ENCODE data around the gene THSD7B. TPM values are rescaled to one million over a fixed set of nuclear protein-coding genes. Genes with fewer than 3 reads are reported as not detected.

The THSD7B gene
- total RNA-seq, 1 donor from 2014 or later = 1.2 TPM

DNA sequence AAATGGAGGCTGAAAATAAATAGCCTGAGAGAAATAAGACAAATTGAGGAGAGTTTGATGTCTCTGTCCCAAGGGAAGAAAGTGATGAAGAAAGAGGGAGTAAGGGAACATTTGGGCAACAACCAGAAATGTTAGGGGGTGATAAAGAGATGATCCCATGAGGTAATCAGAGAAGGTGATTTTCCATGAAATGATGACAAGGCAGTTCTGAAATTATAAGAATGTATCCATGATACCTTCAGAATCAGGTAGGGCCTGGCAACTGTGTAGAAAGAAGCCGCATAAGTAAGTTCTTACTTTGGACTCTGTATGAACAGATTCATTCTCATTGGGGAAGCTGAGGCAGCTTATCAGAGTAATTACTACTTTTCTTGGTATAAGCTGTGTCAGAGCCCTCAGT, 106.1 kb downstream of the THSD7B start:
- H3K36me3 ChIP-seq = no peaks in the 10 kb centered on the region
- Mint-ChIP-seq H3K4me3 (no peak overlapping the region), H3K36me3 (no peaks in the 10 kb centered on the region), H3K4me1 (no peaks in the 10 kb centered on the region), H3K9me3 (no peaks in the 10 kb centered on the region), H3K27ac (no peak overlapping the region), H3K27me3 (ENCODE audit: insufficient read depth, low read depth) (no peaks in the 10 kb centered on the region)
- no peak overlapping the region for H2AFZ ChIP-seq (replicated peaks)
- no peak for DNase-seq (ENCODE audit: low spot score)
- H3F3A ChIP-seq (ENCODE audit: low read depth) = no peaks in the 10 kb centered on the region
- no peak overlapping the region for H3K27ac ChIP-seq
- H3K9ac ChIP-seq = no peak overlapping the region
- H3K9me3 ChIP-seq (ENCODE audit: low read depth) = no peaks in the 10 kb centered on the region
- H4K20me1 ChIP-seq (ENCODE audit: low read depth) = no peaks in the 10 kb centered on the region
- TF ChIP-seq EZH2 (IDR thresholded peaks at IDR 0.05) (no peak), EZH2phosphoT487 (IDR thresholded peaks at IDR 0.05) (no peak)
- TF ChIP-seq, protein P1, sequence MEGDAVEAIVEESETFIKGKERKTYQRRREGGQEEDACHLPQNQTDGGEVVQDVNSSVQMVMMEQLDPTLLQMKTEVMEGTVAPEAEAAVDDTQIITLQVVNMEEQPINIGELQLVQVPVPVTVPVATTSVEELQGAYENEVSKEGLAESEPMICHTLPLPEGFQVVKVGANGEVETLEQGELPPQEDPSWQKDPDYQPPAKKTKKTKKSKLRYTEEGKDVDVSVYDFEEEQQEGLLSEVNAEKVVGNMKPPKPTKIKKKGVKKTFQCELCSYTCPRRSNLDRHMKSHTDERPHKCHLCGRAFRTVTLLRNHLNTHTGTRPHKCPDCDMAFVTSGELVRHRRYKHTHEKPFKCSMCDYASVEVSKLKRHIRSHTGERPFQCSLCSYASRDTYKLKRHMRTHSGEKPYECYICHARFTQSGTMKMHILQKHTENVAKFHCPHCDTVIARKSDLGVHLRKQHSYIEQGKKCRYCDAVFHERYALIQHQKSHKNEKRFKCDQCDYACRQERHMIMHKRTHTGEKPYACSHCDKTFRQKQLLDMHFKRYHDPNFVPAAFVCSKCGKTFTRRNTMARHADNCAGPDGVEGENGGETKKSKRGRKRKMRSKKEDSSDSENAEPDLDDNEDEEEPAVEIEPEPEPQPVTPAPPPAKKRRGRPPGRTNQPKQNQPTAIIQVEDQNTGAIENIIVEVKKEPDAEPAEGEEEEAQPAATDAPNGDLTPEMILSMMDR (IDR thresholded peaks at IDR 0.05) = no peak
- H3K79me2 ChIP-seq (ENCODE audit: low read depth) = no peaks in the 10 kb centered on the region
- H3K4me3 ChIP-seq = no peak overlapping the region
- no peaks in the 10 kb centered on the region for H3K27me3 ChIP-seq
- no peak overlapping the region for H3K4me2 ChIP-seq
- no peaks in the 10 kb centered on the region for H3K4me1 ChIP-seq

- Mint-ChIP-seq H3K9me3 (no peaks in the 10 kb centered on the region), H3K36me3 (no peaks in the 10 kb centered on the region), H3K4me1 (no peaks in the 10 kb centered on the region), H3K27ac (no peak overlapping the region), H3K4me3 (no peak overlapping the region), H3K27me3 (ENCODE audit: insufficient read depth, low read depth) (no peaks in the 10 kb centered on the region)
- no peaks in the 10 kb centered on the region for H3K36me3 ChIP-seq
- H3K9me3 ChIP-seq (ENCODE audit: low read depth) = no peaks in the 10 kb centered on the region
- no peak for TF ChIP-seq EZH2 (IDR thresholded peaks at IDR 0.05)
- TF ChIP-seq, protein P1 (IDR thresholded peaks at IDR 0.05) = peak; percentile 64
- H3K4me2 ChIP-seq = no peak overlapping the region
- H3K4me3 ChIP-seq = no peak overlapping the region
- H3F3A ChIP-seq (ENCODE audit: low read depth) = no peaks in the 10 kb centered on the region
- H3K27me3 ChIP-seq = no peaks in the 10 kb centered on the region
- H3K4me1 ChIP-seq = no peaks in the 10 kb centered on the region
- peak; percentile 58 for DNase-seq (ENCODE audit: low spot score)
- H2AFZ ChIP-seq (replicated peaks) = peak overlapping the region; percentile 86
- H4K20me1 ChIP-seq (ENCODE audit: low read depth) = no peaks in the 10 kb centered on the region
- H3K27ac ChIP-seq = no peak overlapping the region
- no peaks in the 10 kb centered on the region for H3K79me2 ChIP-seq (ENCODE audit: low read depth)
- no peak overlapping the region for H3K9ac ChIP-seq
Observed at GRCh38 chr2:136874258-136874657, 108.9 kb downstream of the THSD7B start.

GRCh38 chr2:136891100-136891499, 125.8 kb downstream of the THSD7B start:
- no peaks in the 10 kb centered on the region for H3K79me2 ChIP-seq (ENCODE audit: low read depth)
- H3K9me3 ChIP-seq (ENCODE audit: low read depth) = no peaks in the 10 kb centered on the region
- H3K4me1 Mint-ChIP-seq = no peaks in the 10 kb centered on the region
- no peak overlapping the region for H3K4me3 Mint-ChIP-seq
- no peak for DNase-seq (ENCODE audit: low spot score)
- H3F3A ChIP-seq (ENCODE audit: low read depth) = no peaks in the 10 kb centered on the region
- no peaks in the 10 kb centered on the region for H4K20me1 ChIP-seq (ENCODE audit: low read depth)
- no peak for TF ChIP-seq EZH2 (IDR thresholded peaks at IDR 0.05)
- TF ChIP-seq, protein P1 (IDR thresholded peaks at IDR 0.05) = no peak
- no peak overlapping the region for H3K4me3 ChIP-seq
- H3K4me1 ChIP-seq = no peaks in the 10 kb centered on the region
- no peak overlapping the region for H3K27ac ChIP-seq
- H3K36me3 ChIP-seq = no peaks in the 10 kb centered on the region
- no peaks in the 10 kb centered on the region for H3K9me3 Mint-ChIP-seq
- H2AFZ ChIP-seq (replicated peaks) = no peak overlapping the region
- H3K9ac ChIP-seq = no peak overlapping the region
- no peaks in the 10 kb centered on the region for H3K36me3 Mint-ChIP-seq
- H3K4me2 ChIP-seq = no peak overlapping the region
- no peaks in the 10 kb centered on the region for H3K27me3 Mint-ChIP-seq (ENCODE audit: insufficient read depth, low read depth)
- H3K27ac Mint-ChIP-seq = no peak overlapping the region
- H3K27me3 ChIP-seq = no peaks in the 10 kb centered on the region

Data from neural progenitor cell (in vitro differentiated cells).